ENCODE measurements around the gene TLCD5. TPM values are rescaled to one million over a fixed set of nuclear protein-coding genes. Genes with fewer than 3 reads are reported as not detected.

TLCD5 gene
- total RNA-seq, 2 donors from 2014 or later: 0.62 to 1.3 TPM

- H3K27me3 ChIP-seq: no peaks in the 10 kb centered on the region
- H3K27ac ChIP-seq: peak overlapping the region; percentile 47
- DNase-seq: peak; percentile 77
- TF ChIP-seq CTCF (IDR thresholded peaks at IDR 0.05): no peak
- no peaks in the 10 kb centered on the region for H3K36me3 ChIP-seq
- no peaks in the 10 kb centered on the region for H3K4me1 ChIP-seq
- intact Hi-C loops (cut with DNase I): no loop called here
- no peak overlapping the region for H3K4me3 ChIP-seq
- no peaks in the 10 kb centered on the region for H3K9me3 ChIP-seq
- peak overlapping the region in 1 of 2 donors; percentile 43 for H3K9ac ChIP-seq (ENCODE audit: low read depth in 2 of 2, low read length in 2 of 2)
These were observed 22.9 kb upstream of the TLCD5 start for GRCh38 chr11:120302001-120302805.

GRCh38 chr11:120303004-120303637, 22.0 kb upstream of the TLCD5 start:
- H3K36me3 ChIP-seq: no peaks in the 10 kb centered on the region
- H3K4me1 ChIP-seq: no peaks in the 10 kb centered on the region
- no peak overlapping the region for H3K4me3 ChIP-seq
- no peaks in the 10 kb centered on the region for H3K9me3 ChIP-seq
- peak; percentile 89 for DNase-seq
- H3K9ac ChIP-seq (ENCODE audit: low read depth in 2 of 2, low read length in 2 of 2): peak overlapping the region in 1 of 2 donors; percentile 43
- peak; percentile 52 for TF ChIP-seq CTCF (IDR thresholded peaks at IDR 0.05)
- intact Hi-C loops (cut with DNase I): no loop called here
- no peak overlapping the region for H3K27ac ChIP-seq
- H3K27me3 ChIP-seq: no peaks in the 10 kb centered on the region

- intact Hi-C loops (cut with DNase I): no loop called here
- H3K27me3 ChIP-seq: no peaks in the 10 kb centered on the region
- no peaks in the 10 kb centered on the region for H3K36me3 ChIP-seq
- H3K4me3 ChIP-seq: no peak overlapping the region
- peak overlapping the region; percentile 55 for H3K27ac ChIP-seq
- no peak for DNase-seq
- no peak for TF ChIP-seq CTCF (IDR thresholded peaks at IDR 0.05)
- no peak overlapping the region for H3K9ac ChIP-seq (ENCODE audit: low read depth in 2 of 2, low read length in 2 of 2)
- no peaks in the 10 kb centered on the region for H3K9me3 ChIP-seq
- no peaks in the 10 kb centered on the region for H3K4me1 ChIP-seq
These were observed 20.6 kb upstream of the TLCD5 start for GRCh38 chr11:120304526-120304925.

- no peaks in the 10 kb centered on the region for H3K4me1 ChIP-seq
- no peaks in the 10 kb centered on the region for H3K27me3 ChIP-seq
- no peaks in the 10 kb centered on the region for H3K9me3 ChIP-seq
- no peak overlapping the region for H3K9ac ChIP-seq (ENCODE audit: low read depth in 2 of 2, low read length in 2 of 2)
- peak; percentile 77 for DNase-seq
- no peak for TF ChIP-seq CTCF (IDR thresholded peaks at IDR 0.05)
- H3K36me3 ChIP-seq: no peaks in the 10 kb centered on the region
- intact Hi-C loops (cut with DNase I): no loop called here
- H3K4me3 ChIP-seq: no peak overlapping the region
- H3K27ac ChIP-seq: peak overlapping the region; percentile 55
These were observed 19.8 kb upstream of the TLCD5 start for GRCh38 chr11:120305286-120305685.

GRCh38 chr11:120306519-120307242, 18.4 kb upstream of the TLCD5 start:
- intact Hi-C loops (cut with DNase I): no loop called here

More at GRCh38 chr11:120306519-120307242, 18.4 kb upstream of the TLCD5 start:
- TF ChIP-seq CTCF (IDR thresholded peaks at IDR 0.05): no peak
- H3K27me3 ChIP-seq: no peaks in the 10 kb centered on the region
- H3K9ac ChIP-seq (ENCODE audit: low read depth in 2 of 2, low read length in 2 of 2): no peak overlapping the region
- no peak overlapping the region for H3K4me3 ChIP-seq
- peaks cover 3% of the 10 kb centered on the region for H3K4me1 ChIP-seq
- no peaks in the 10 kb centered on the region for H3K36me3 ChIP-seq
- no peak overlapping the region for H3K27ac ChIP-seq
- peak; percentile 76 for DNase-seq
- no peaks in the 10 kb centered on the region for H3K9me3 ChIP-seq
